ENCODE results near the gene RHOC. TPM values are rescaled to one million over a fixed set of nuclear protein-coding genes. Genes with fewer than 3 reads are reported as not detected.

RHOC gene
- total and polyA plus RNA-seq, 2 experiments from 2014 or later = 65.4 to 76.7 TPM

DNA sequence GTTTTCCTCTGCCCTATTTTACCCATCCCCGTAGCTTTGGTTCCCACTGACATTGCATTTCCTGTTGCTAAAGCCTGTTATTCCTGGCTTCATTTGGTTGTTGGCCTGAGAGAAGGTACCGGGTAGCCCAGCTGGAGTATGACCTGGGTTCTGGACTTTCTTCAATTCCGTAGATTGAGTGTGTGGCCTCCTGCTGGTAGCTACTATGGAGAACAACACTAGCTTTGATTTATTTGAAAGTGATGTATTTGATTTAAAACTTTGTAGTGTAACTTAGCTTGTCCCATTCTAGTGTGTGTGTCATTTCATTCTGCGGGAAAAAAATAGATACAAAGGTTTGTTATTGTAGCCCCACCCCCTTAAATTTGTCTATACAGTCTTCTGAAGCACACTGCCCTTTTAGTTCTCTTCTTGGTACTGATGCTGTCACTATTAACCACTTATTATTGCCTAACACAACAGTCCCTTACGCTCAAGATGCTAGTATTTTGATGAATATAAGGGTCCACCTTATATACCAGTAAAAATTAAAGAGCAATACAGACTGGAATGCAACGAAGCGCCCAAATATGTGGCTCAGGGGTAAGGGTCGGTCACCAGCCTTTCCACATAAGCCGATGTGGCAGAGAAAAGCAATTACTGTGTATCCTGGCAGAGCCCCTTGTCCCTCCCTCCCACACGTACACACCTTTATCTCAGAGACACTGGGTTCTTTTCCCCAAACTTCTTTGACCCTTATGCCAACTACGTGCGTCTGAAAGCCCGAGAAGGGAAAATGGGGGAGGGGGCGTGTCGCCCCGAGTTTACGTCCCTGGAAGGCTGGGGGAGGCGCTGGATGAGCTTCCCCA is 33.1 kb downstream of the RHOC start (continued):
- TF ChIP-seq, protein P1, sequence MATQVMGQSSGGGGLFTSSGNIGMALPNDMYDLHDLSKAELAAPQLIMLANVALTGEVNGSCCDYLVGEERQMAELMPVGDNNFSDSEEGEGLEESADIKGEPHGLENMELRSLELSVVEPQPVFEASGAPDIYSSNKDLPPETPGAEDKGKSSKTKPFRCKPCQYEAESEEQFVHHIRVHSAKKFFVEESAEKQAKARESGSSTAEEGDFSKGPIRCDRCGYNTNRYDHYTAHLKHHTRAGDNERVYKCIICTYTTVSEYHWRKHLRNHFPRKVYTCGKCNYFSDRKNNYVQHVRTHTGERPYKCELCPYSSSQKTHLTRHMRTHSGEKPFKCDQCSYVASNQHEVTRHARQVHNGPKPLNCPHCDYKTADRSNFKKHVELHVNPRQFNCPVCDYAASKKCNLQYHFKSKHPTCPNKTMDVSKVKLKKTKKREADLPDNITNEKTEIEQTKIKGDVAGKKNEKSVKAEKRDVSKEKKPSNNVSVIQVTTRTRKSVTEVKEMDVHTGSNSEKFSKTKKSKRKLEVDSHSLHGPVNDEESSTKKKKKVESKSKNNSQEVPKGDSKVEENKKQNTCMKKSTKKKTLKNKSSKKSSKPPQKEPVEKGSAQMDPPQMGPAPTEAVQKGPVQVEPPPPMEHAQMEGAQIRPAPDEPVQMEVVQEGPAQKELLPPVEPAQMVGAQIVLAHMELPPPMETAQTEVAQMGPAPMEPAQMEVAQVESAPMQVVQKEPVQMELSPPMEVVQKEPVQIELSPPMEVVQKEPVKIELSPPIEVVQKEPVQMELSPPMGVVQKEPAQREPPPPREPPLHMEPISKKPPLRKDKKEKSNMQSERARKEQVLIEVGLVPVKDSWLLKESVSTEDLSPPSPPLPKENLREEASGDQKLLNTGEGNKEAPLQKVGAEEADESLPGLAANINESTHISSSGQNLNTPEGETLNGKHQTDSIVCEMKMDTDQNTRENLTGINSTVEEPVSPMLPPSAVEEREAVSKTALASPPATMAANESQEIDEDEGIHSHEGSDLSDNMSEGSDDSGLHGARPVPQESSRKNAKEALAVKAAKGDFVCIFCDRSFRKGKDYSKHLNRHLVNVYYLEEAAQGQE (IDR thresholded peaks at IDR 0.05; ENCODE audit: unreplicated experiment) = no peak
- TF ChIP-seq EZH2 (IDR thresholded peaks at IDR 0.05; ENCODE audit: low read depth, unreplicated experiment) (no peak), CREB1 (CRISPR knock-in tag; IDR thresholded peaks at IDR 0.05; ENCODE audit: low read depth) (peak; percentile 61)

GRCh38 chr1:112672842-112673241 is 34.1 kb downstream of the RHOC start:
- Mint-ChIP-seq H3K4me3 (peak overlapping the region; percentile 37; the same call in 1 of the 3 replicates), H3K4me1 (peaks cover 59% of the 10 kb centered on the region), H3K27me3 (ENCODE audit: insufficient read depth, low read depth, poor library complexity) (peaks cover 18% of the 10 kb centered on the region), H3K9me3 (no peaks in the 10 kb centered on the region), H3K36me3 (ENCODE audit: low read depth) (peaks cover 39% of the 10 kb centered on the region; the same call in 2 of the 3 replicates), H3K27ac (no peak overlapping the region)
- peak overlapping the region; percentile 71; the same call in 1 of the 2 replicates for H3K4me3 ChIP-seq
- peaks cover 25% of the 10 kb centered on the region for H3K79me2 ChIP-seq (replicated peaks; ENCODE audit: insufficient read depth)
- ATAC-seq (no peak), DNase-seq (ENCODE audit: low spot score) (no peak)
- H3K4me2 ChIP-seq = peak overlapping the region; percentile 83
- peaks cover 5% of the 10 kb centered on the region; the same call in 1 of the 2 replicates for H4K20me1 ChIP-seq (replicated peaks; ENCODE audit: insufficient read depth)
- H3K36me3 ChIP-seq (ENCODE audit: insufficient read depth) = no peaks in the 10 kb centered on the region; the same call in 1 of the 2 replicates
- peaks cover 43% of the 10 kb centered on the region for H3K4me1 ChIP-seq (ENCODE audit: insufficient read depth)
- no peak overlapping the region for H2AFZ ChIP-seq
- H3K9me2 ChIP-seq (ENCODE audit: insufficient read depth) = no peaks in the 10 kb centered on the region
- H3K27me3 ChIP-seq (ENCODE audit: insufficient read depth) = peaks cover 12% of the 10 kb centered on the region
- H3F3A ChIP-seq (replicated peaks; ENCODE audit: low read depth) = 0 out of 2 replicates have a peak, but pooled peaks cover 4% of the 10 kb centered on the region
- H3K27ac ChIP-seq (ENCODE audit: low read depth) = peak overlapping the region; percentile 90
- no peak for TF ChIP-seq CREB1 (CRISPR knock-in tag; IDR thresholded peaks at IDR 0.05; ENCODE audit: low read depth)
- TF ChIP-seq EZH2phosphoT487 (IDR thresholded peaks at IDR 0.05; ENCODE audit: unreplicated experiment) = no peak
- TF ChIP-seq ZNF331 (CRISPR knock-in tag; IDR thresholded peaks at IDR 0.05; ENCODE audit: low read depth) = no peak
- no peak for TF ChIP-seq JUNB (IDR thresholded peaks at IDR 0.05; ENCODE audit: unreplicated experiment)
- TF ChIP-seq, protein P2, sequence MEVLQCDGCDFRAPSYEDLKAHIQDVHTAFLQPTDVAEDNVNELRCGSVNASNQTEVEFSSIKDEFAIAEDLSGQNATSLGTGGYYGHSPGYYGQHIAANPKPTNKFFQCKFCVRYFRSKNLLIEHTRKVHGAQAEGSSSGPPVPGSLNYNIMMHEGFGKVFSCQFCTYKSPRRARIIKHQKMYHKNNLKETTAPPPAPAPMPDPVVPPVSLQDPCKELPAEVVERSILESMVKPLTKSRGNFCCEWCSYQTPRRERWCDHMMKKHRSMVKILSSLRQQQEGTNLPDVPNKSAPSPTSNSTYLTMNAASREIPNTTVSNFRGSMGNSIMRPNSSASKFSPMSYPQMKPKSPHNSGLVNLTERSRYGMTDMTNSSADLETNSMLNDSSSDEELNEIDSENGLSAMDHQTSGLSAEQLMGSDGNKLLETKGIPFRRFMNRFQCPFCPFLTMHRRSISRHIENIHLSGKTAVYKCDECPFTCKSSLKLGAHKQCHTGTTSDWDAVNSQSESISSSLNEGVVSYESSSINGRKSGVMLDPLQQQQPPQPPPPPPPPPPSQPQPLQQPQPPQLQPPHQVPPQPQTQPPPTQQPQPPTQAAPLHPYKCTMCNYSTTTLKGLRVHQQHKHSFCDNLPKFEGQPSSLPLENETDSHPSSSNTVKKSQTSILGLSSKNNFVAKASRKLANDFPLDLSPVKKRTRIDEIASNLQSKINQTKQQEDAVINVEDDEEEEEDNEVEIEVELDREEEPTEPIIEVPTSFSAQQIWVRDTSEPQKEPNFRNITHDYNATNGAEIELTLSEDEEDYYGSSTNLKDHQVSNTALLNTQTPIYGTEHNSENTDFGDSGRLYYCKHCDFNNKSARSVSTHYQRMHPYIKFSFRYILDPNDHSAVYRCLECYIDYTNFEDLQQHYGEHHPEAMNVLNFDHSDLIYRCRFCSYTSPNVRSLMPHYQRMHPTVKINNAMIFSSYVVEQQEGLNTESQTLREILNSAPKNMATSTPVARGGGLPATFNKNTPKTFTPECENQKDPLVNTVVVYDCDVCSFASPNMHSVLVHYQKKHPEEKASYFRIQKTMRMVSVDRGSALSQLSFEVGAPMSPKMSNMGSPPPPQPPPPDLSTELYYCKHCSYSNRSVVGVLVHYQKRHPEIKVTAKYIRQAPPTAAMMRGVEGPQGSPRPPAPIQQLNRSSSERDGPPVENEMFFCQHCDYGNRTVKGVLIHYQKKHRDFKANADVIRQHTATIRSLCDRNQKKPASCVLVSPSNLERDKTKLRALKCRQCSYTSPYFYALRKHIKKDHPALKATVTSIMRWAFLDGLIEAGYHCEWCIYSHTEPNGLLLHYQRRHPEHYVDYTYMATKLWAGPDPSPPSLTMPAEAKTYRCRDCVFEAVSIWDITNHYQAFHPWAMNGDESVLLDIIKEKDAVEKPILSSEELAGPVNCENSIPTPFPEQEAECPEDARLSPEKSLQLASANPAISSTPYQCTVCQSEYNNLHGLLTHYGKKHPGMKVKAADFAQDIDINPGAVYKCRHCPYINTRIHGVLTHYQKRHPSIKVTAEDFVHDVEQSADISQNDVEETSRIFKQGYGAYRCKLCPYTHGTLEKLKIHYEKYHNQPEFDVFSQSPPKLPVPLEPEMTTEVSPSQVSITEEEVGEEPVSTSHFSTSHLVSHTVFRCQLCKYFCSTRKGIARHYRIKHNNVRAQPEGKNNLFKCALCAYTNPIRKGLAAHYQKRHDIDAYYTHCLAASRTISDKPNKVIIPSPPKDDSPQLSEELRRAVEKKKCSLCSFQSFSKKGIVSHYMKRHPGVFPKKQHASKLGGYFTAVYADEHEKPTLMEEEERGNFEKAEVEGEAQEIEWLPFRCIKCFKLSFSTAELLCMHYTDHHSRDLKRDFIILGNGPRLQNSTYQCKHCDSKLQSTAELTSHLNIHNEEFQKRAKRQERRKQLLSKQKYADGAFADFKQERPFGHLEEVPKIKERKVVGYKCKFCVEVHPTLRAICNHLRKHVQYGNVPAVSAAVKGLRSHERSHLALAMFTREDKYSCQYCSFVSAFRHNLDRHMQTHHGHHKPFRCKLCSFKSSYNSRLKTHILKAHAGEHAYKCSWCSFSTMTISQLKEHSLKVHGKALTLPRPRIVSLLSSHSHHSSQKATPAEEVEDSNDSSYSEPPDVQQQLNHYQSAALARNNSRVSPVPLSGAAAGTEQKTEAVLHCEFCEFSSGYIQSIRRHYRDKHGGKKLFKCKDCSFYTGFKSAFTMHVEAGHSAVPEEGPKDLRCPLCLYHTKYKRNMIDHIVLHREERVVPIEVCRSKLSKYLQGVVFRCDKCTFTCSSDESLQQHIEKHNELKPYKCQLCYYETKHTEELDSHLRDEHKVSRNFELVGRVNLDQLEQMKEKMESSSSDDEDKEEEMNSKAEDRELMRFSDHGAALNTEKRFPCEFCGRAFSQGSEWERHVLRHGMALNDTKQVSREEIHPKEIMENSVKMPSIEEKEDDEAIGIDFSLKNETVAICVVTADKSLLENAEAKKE (CRISPR knock-in tag; IDR thresholded peaks at IDR 0.05) = no peak
- no peak for TF ChIP-seq POLR2AphosphoS5 (IDR thresholded peaks at IDR 0.05; ENCODE audit: low read depth)
- no peak for TF ChIP-seq CTCF (conservative IDR thresholded peaks at IDR 0.05; ENCODE audit: low read depth in 2 of 2)
- TF ChIP-seq STAT1 (IDR thresholded peaks at IDR 0.05; ENCODE audit: unreplicated experiment) = no peak
- TF ChIP-seq EZH2 (IDR thresholded peaks at IDR 0.05; ENCODE audit: low read depth, unreplicated experiment) = no peak
- no peak for TF ChIP-seq ZNF114 (CRISPR knock-in tag; IDR thresholded peaks at IDR 0.05)
- TF ChIP-seq NANOG (IDR thresholded peaks at IDR 0.05; ENCODE audit: borderline replicate concordance) = no peak

Data from GM23338 (cell line).